GM19395 (cell line): Measurements from ENCODE around the gene DDX49.
"Not testable (repeated sequence)": the region's sequence is repeated elsewhere in the genome, so short reads cannot be mapped to it uniquely, and the experiment has no call there.

Experiments
- ATAC-seq: cut with Tn5 transposase; IDR thresholded peaks from one replicate; pipeline ENCODE4 v1.9.1; 2021; ENCODE audit warnings: mild to moderate bottlenecking, moderate library complexity; ENCODE audit not compliant: unreplicated experiment

DDX49 gene

DNA sequence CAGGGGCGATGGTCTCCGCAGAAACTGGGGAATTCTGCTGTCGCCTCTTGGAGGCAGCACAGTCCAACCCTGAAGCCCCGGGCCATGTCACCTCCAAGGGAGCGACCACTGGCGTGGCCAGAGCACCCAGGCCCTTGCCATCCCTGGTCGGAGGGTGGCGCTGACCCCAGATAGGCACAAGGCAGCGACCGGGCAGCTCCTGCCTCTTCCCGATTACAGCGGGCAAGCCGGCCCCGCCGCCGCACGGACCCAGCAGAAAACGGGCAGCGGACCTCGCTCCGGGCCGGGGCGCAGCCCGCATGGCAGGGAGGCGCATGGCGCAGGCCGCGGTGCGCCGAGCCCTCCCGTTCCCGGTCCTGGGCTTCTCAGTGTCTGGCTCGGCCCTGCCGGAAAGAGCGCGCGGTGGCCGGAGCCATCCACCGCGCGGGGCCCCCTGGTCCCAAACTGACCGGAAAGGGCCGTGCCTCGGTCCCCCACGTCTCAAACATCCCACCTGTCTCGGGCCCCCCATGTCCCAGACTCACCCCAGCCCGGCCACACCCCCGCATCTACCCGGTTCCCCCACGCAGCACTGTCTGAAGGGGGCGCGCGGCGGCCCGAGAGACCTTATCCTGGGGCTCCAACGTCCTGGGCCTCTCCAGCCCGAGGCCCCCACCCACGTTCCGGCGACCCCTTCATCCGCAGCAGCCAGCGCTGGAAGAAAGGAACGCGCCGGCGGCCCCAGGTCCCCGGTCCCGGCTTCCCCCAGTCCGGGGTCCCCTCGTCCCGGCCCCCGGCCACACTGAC is 24.3 kb upstream of the DDX49 start:
- no peak for ATAC-seq

DNA sequence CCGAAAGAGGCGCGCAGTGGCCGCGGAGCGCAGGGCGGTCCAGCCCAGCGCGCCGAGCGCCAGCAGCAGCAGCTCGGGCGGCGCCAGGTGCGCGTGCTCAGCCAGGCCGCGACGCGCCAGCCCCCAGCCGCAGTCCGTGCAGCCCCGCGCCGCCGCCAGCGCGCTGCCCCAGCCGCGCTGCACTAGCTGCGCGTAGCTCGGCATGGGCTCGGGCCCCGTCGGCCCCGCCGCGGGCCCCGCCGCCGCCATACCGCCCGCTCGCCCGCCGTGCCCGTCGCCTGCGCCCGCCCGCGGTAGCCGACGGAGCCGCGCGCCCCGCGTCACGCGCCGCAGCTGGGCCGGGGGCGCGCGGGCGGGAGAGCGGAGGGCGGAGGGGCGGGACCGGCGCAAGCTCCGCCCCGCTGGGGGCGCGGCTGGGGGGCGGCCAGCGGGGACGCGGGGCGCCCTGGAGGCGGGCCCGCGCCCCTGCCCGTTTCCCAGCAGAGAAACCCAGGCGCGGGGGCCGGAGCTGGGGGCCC is 23.6 kb upstream of the DDX49 start, which contains the start of gene CERS1:
Gene CERS1 (minus strand): TSS at position 335 of the 518 bp plus-strand sequence. CDS start 86 bp downstream, at position 249.
- no peak for ATAC-seq

DNA sequence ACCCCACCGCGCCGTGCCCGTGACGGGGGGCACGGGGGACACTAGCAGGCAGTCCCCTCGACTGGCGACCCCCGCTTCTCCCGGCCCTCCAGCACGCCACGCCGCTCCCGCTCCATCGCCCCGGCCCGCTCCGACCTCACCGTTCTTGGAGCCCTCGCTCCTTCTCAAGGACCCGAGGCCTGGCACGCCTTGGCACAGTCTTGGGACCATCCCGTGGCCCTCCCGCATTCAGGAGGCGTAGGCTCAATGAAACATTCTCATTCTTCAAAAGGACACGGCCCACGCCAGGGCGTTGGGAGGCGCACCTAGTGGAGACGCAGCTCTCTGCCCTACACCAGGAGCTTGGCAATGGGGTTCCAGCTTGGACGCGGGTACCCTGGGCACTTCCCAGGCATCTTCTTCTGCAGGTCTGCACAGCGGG is 23.1 kb upstream of the DDX49 start:
- no peak for ATAC-seq

DNA sequence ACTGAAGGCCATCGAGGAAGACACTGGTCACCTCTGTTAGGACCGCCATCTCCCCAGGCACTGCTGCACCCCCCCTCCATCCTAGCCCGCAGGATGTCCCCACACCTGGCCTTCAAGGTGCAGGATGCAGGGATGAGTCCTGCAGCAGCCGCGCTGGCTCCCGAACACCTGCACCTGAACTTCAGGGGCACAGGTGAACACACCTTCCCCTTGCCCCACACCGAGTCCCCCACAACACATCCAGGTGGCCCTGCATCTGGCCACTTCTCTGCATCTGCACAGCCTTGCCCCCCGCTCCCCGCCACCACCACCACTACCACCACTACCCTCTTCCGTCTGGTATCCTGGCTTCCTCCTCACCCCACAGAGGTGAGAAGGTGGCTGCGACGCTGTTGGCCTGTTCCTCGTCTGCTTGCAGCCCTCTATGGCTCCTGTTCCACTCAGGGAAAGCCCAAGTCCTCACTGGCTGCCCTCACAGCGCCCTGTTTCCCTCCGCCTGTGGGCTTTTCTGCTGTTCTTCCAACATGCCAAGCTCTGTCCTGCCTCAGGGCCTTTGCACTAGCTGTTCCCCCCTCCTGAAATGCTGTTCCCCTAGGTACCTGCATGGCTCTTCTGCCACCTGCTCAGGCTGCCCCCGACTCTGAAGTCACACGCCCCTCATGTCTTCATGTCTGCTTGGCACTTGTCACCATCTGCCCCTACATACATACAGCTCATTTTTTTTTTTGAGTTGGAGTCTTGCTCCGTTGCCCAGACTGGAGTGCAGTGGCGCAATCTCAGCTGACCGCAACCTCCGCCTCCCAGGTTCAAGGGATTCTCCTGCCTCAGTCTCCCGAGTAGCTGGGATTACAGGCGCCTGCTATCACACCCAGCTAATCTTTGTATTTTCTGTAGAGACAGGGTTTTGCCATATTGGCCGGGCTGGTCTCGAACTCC is 22.2 kb upstream of the DDX49 start:
- ATAC-seq = no peak

DNA sequence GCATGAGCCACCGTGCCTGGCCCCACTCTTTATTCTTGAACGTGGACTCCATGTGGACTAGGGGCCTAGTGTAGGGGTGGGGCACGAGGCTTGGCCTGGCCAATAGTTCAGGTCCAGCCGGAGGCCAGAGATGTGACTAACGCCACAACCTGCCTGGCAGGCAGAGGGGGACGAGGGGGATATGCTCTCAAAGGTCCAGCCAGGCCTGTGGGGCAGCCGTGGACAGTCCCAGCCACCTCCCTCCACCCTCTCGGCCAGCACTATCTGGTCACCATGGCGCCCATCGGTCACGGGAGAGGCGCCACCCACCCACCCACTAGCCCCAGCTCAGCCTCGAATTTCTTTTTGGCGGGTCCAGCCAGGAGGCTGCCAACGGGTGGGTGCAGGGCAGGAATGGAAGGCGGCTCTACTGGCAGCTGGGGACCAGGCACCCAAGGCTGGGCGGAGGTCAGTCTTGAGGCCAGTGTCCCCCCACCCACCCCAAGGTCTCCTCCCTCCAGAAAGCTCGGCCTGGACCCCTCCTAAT is 21.4 kb upstream of the DDX49 start:
- ATAC-seq = no peak

DNA sequence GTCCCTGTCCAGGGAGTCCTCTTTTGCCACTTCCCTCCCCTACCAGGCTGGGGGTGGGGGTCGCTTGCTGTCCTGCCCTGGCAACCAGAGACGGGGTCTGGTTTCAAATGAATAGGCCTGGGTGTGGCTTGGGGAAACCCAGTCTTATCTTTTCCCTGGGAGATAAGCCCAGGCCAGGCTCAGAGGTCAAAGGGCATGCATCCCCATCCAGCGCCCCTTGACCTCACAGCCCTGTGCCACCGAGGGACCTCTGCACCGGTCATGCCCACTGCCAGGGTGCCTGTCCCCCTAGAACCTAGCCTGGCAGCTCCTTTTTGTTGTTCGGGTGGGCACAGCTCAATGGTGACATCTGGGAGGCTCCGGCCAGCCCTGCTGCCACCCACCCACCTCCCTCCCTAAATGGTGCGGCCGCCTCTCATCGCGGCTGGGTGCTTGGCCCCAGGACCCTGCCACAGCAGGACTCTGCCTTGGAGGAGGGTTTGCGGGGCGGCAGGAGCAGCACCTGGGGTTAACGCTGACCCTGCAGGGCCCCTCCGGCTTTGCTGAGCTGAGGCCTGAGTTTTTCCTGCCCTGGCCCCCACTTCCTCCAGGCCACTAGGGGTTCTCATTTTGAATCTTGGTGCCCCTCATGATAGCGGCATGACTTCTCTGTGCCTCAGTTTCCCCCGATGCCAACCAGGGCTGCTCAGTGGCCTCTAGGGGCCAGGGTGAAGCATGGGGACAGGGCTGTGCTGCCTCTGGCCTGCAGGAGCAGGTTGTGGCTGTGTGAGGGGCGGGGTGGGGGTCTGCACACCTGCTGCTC is 20.7 kb upstream of the DDX49 start:
- no peak for ATAC-seq

DNA sequence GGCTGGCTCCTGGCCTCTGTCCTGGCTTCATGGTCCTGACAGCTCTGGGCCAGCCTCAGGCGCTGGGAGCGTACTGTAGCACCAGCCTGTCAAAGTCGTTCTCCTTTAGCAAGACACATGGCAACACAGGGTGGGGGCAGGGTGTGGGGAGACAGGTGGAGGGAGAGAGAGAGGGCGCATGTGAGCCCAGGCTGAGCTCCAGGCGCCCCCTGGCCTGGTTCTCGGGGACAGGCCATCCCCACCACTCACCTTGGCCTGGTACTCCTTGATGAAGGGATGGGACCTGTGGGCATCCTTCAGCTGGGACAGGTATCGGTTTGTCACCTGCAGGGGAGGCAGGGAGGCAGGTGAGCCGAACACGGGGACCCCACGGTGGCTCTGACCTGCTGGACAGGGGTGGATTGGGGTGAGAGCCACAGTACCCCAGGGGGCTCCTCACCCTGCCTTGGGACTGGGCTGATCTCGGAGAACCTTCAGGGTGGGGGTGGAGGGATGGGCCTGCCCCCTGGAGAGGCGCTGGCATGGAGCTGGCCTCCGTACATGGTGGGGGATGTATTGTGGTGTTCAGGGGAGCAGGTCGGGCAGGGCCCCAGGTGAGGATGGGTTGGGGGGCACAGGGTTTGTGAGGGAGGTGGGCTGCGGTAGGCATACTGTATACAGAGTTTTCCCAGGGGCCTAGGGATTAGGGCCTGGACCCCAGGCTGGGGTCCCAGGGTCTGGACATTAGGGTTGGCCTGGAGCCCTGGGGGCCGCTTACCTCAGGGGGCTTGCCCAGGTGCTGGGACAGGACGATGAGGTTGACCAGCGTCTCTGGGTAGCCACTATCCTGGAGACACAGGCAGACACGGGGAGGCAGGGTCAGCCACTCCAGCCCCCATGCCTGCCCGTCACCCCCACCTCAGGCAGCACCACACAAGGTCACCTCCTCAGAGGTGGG is 19.6 kb upstream of the DDX49 start:
- ATAC-seq = no peak

DNA sequence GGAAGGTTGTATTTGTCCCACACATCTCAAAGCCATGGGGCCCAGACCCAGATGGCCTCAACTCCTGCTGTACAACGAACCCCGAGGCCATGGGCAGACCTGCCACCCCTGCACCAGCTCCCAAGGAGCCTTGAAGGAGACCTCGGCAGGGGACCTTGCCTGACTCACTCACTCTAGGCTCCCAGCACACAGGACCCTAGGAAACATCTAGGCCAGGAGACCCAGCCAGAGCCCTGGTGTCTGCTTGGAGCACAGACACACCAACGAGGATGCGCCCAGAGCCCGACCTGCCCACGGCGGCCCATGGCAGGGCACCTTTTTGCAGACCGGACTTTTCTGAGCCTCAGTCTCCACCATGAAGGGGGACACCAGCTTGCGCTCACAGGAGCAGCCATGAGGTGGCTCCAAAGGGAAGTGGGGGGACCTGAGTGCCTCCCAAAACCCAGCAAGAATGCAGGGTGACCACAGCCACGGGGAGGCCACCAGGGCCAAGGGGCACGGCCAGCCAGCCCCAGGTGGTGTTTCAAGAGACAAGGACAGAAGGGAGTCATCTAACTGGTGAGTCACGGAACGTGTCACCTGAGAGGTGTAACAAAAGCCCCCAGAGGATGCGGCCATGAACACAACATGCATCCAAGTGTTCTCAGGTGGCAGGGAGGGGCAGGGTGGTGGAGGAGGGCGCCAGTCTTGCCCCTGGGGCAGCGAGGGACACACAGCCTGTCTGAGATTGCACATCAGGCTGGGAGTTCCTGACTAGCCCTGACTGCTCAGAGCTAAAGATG is 18.6 kb upstream of the DDX49 start:
- ATAC-seq = no peak

DNA sequence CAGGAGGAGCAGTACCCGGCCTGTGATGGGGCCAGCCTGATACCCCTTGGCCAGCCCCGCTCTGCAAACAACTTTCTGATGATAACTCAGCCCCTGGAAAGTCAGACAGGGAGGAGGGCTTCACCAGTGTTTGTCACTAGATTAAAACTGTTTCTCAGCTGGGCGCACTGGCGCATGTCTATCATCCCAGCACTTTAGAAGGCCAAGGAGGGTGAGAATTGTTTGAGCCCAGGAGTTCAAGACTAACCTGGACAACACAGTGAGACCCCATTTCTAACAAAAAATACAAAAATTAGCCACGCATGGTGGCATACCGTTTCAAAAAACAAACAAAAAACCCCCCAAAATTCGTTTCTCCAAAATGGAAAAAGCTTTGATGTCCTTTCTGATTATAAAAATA is 18.0 kb upstream of the DDX49 start:
- no peak for ATAC-seq

DNA sequence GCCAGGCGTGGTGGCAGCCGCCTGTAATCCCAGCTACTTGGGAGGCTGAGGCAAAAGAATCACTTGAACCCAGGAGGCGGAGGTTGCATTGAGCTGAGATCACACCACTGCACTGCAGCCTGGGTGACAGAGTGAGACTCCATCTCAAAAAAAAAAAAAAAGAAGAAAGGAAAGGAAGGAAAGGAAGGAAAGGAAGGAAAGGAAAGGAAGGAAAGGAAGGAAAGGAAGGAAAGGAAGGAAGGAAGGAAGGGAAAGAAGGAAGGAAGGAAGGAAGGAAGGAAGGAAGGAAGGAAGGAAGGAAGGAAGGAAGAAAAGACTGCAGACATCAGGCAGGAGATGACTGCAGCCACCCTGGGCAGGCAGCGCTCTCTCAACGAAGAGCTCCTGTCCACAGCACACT is 17.0 kb upstream of the DDX49 start:
- ATAC-seq = not testable (repeated sequence)

DNA sequence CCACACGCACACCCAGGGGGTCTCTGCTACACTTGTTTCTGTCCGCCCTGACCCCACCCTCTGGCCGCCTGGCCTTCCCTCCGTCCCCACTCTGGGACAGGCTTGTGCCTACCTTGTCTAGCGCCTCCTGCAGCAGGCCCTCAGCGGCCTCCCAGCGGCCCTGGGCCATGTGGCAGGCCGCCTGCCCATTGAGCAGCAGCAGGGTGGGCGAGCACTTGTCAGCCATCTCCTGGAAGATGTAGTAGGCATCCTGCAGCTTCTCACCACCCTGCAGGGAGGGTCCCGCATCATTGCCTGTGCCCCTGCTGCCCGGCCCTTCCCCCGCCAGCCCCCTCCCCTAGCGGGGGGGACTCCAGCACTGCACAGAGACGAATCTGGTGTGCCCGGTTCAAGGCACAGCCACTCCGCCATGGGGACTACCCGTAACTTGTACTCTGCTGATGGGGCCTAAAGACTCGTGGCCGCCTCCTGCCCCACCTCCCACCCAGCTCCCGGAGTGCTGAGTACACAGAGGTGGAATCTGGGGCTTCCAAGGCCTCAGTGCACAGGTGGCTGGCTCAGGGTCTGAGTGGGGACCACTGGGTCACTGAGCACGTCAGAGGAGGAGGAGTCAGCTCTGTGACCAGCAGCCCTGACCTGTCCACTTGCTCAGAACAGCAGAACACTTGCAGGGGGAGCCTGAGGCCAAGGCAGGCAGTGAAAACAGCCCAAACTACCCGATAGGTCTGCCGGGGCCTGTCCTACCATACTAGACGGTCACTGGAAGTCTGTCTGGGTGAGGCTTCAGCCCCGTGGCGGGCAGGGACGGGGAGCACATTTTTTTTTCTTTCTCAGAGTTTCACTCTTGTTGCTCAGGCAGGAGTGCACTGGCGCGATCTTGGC is 16.1 kb upstream of the DDX49 start:
- ATAC-seq = no peak

DNA sequence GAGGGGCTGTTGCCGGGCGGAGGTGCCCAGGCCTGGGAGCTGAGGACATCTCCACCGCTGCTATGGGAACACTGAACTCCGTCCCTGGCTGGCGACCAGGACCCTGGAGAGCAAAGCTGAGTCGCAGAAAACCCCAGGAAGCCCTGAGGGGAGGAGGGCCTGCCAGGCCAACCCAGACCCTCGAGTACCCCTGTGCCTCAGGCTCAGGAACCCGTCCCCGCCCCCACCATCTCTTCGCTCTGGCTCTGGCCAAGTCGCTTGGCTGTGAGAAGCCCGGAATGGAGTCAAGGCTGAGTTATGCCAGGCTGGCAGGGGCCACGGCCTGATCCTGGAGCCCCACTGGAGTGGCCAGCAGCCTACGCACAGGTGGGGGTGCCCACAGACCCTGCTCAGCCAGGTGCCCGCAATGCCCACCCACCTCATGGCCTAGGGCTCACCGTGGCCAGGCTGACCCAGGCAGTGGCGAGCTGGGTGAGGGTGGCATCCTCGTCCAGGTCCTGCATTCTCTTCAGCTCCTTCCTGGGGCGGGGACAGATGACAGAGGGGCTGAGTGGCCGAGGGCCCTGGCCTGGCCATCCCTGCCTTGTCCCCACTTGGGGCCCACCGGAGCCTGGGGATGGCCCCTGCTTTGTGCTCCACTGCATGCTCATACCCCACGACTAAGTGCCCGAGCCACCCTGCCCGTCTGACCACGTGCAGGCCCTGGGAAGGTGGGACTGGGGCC is 15.0 kb upstream of the DDX49 start:
- no peak for ATAC-seq

DNA sequence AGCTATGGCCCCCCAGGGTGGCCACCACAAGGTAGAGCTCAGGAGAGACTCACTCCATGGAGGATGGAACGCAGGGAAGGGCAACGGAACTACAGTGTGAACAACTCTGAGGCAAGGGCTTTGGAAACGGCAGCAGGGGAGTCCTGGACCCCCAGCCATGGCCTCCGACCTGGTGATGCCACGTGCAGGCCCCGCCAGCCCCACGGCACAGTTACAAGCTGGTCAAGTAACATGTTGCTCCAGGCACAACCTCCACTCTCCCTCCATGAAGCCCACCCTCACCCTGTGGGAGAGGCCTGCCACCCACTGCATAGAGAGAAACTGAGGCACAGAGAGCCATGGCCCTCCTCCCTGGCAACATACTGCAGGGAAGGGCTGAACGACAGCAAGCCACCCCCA is 14.5 kb upstream of the DDX49 start:
- no peak for ATAC-seq

DNA sequence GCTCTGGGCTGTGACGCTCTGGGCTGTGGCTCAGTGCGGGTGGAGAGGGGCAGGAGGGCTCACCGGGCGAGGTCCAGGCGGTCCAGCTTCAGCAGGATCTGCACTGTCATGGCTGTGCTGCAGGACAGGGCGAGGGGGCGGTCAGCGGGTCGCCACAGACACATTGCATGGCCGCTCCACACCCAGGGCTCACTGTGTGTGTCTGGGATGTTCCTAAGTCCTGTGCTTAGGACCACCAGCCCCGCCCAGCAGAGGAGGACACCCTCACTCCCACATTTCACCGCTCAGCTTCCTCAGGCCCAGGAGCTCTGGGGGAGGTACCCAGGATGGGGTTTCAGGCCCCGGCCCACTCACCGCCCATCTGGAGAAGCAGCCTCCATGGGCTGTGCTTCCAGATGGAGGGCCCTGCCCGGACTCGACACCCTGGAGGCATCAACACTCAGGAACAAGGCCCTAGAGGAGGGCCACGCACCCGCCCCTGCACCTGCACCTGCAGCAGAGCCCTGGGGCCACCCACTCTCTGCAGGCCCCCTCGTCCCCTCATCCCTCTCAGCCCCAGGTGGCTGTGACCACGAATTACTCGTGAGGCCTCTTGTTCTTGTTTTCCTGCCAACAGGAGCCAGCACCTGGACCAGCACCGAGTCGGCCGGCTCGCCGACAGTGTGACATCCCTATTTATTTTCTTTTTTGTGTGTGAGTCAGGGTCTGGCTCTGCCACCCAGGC is 13.8 kb upstream of the DDX49 start:
- no peak for ATAC-seq

DNA sequence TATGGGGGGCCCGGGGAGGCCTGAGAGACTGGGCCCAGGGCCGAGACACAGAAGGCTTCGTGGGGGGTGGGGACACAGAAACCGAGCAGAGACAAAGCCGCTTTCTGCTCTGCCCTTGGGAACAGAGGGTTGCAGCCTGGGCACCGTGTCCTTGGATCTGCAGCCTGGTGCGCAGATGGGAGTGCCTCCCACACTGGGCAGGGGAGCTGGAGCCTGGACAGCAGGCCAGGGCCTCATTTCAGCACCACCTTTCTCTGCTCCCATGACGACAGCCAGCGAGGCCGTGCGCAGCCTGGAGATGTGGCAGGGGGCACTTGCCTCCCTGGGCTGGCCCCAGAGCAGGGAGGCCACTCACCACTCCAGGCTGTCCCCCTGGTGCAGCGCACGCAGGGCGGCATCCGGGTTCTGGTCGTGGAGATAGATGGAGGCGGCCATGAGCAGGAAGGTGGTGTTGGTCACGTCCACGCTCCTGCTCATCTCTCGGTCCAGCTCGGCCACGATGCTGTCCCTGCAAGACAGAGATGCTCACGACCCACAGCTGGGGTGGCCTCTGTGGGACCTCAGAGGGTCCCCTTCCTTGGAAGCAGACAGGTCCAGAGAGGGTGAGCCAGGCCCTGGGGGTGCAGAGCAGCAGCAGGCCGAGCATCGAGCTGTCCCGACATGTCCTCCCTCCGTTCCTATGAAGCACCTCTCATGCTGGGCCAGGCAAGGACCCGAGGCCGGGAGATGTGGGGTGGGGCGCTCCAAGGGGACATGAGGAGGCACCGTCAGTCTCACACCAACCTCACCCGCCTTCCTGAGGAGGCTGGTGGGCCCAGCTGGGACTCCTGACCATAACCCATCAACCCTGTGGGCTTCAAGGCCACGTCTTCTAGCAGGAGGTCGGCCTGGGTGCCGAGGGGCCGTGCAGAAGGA is 12.7 kb upstream of the DDX49 start:
- ATAC-seq = no peak
